ENCODE measurements around the gene FAAH2. TPM values are rescaled to one million over a fixed set of nuclear protein-coding genes. Genes with fewer than 3 reads are reported as not detected.

FAAH2 gene, protein sequence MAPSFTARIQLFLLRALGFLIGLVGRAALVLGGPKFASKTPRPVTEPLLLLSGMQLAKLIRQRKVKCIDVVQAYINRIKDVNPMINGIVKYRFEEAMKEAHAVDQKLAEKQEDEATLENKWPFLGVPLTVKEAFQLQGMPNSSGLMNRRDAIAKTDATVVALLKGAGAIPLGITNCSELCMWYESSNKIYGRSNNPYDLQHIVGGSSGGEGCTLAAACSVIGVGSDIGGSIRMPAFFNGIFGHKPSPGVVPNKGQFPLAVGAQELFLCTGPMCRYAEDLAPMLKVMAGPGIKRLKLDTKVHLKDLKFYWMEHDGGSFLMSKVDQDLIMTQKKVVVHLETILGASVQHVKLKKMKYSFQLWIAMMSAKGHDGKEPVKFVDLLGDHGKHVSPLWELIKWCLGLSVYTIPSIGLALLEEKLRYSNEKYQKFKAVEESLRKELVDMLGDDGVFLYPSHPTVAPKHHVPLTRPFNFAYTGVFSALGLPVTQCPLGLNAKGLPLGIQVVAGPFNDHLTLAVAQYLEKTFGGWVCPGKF
- 3.1 TPM for total RNA-seq

DNA sequence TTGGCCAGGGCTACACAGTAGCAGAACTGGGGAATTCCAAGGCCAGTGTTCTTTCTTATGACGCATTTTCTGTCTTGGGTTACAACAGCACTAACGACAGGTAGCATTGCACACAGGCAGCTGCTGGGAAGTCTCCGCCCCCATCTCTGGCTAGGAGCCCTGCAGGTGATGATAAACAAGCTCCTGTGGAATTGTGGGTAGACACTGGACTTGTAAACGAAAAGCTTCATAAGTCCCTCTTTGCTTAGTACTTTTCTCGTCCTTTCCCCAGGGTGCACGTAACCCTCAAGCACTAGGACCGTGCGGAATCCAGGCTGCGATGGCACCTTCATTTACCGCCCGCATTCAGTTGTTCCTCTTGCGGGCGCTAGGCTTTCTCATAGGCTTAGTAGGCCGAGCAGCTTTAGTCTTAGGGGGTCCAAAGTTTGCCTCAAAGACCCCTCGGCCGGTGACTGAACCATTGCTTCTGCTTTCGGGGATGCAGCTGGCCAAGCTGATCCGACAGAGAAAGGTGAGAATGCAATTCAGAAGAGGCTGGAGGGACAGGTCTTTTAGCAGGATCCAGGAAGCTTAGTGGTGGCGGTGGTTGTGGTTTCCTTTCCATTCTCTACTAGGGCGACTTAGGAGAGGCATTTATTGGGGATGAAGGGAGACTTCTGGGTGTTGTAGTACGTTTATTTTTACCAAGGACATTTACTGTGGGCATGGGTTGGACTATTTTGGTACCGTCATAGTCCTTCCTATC is at the start of gene FAAH2:
Gene FAAH2, plus strand, starts transcription at position 200 of the 745 bp plus-strand sequence. Its CDS starts 120 bp downstream, at position 320.

Other genes starting within 250 kb of the FAAH2 start
- 12.0 TPM for gene SPIN2B, start 165.2 kb upstream of the FAAH2 start, total RNA-seq
- gene SPIN2A, start 149.3 kb upstream of the FAAH2 start, total RNA-seq = 2.0 TPM